HEK293T (cell line): ENCODE data around the gene APBA2.

Source experiments
- ARNT ChIP-seq: fragments of 450-650 bp; IDR thresholded peaks from 2 replicates; pipeline ENCODE4 v1.6.1; 2017; ENCODE audit warnings: mild to moderate bottlenecking
- ELF4 ChIP-seq: fragments of 450-650 bp; IDR thresholded peaks from 2 replicates; pipeline ENCODE4 v1.6.1; 2017; ENCODE audit warnings: antibody characterized with exemption
- FOXA1 ChIP-seq: fragments of 450-650 bp; IDR thresholded peaks from 2 replicates; pipeline ENCODE4 v1.6.1; 2016; ENCODE audit warnings: mild to moderate bottlenecking
- HDGF ChIP-seq: fragments of 450-650 bp; IDR thresholded peaks from 2 replicates; pipeline ENCODE4 v1.6.1; 2017; ENCODE audit warnings: antibody characterized with exemption, borderline replicate concordance
- L3MBTL2 ChIP-seq: fragments of 450-650 bp; conservative IDR thresholded peaks from 2 replicates; pipeline ENCODE4 v1.6.1; 2016; ENCODE audit warnings: mild to moderate bottlenecking
- NFRKB ChIP-seq: fragments of 450-650 bp; IDR thresholded peaks from 2 replicates; pipeline ENCODE4 v1.6.1; 2016; ENCODE audit warnings: mild to moderate bottlenecking, moderate library complexity
- SP1 ChIP-seq: fragments of 450-650 bp; IDR thresholded peaks from 2 replicates; pipeline ENCODE4 v1.6.1; 2017
- SUZ12 ChIP-seq: fragments of 450-650 bp; IDR thresholded peaks from 2 replicates; pipeline ENCODE4 v1.6.1; 2016; ENCODE audit warnings: mild to moderate bottlenecking
- TARDBP ChIP-seq: fragments of 450-650 bp; IDR thresholded peaks from 2 replicates; pipeline ENCODE4 v1.6.1; 2016
- TF ChIP-seq, protein P1 (sequence below): fragments of 450-650 bp; IDR thresholded peaks from 2 replicates; pipeline ENCODE4 v1.6.1; 2016

DNA sequence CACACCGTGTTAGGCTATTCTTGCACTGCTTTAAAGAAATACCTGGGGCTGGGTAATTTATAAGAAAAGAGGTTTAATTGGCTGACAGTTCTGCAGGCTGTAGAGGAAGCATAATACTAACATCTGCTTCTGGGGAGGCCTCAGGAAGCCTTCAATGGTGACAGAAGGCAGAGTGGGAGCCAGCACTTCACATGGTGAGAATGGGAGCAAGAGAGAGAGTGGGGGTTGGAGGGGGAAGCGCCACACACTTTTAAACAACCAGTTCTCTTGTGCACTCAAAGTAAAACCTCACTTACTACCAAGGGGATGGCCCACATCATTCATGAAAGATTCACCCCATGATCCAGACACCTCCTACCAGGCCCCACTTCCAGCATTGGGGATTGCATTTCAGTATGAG lies 181.1 kb downstream of the APBA2 start:
- no peak for TF ChIP-seq SP1
- TF ChIP-seq FOXA1 = no peak
- no peak for TF ChIP-seq TARDBP
- TF ChIP-seq, protein P1, sequence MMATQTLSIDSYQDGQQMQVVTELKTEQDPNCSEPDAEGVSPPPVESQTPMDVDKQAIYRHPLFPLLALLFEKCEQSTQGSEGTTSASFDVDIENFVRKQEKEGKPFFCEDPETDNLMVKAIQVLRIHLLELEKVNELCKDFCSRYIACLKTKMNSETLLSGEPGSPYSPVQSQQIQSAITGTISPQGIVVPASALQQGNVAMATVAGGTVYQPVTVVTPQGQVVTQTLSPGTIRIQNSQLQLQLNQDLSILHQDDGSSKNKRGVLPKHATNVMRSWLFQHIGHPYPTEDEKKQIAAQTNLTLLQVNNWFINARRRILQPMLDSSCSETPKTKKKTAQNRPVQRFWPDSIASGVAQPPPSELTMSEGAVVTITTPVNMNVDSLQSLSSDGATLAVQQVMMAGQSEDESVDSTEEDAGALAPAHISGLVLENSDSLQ = no peak
- TF ChIP-seq SUZ12 = no peak
- no peak for TF ChIP-seq ARNT
- TF ChIP-seq HDGF = no peak
- no peak for TF ChIP-seq NFRKB
- TF ChIP-seq ELF4 = no peak
- TF ChIP-seq L3MBTL2 = no peak
